CD4-positive, alpha-beta T cell treated with Interleukin-15 for 1 hour (primary cell): ENCODE results near the gene SURF6.

Experiments used
- DNase-seq: peaks from one replicate; pipeline ENCODE4 v3.0.0-alpha.2; 2020

Gene SURF6

DNA sequence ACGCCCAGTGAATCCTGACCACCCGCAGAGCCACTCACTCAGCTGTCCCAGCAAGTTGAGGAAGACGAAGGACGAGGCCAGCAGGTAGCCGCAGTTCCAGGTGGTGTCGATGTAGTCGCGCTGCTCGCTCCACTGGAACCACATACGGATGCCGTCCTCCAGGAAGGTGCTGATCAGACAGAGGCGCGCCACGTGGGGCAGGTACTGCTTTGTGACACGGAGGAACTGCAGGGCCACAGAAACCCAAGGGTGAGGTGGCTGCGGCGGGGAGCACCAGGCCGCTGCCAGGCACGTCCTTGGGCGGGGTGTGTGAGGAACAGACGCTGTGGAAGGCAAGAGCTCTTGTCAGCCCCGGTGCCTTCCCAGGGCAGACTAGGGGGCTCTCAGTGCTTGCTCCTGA lies 31.2 kb upstream of the SURF6 start:
- DNase-seq = no peak

DNA sequence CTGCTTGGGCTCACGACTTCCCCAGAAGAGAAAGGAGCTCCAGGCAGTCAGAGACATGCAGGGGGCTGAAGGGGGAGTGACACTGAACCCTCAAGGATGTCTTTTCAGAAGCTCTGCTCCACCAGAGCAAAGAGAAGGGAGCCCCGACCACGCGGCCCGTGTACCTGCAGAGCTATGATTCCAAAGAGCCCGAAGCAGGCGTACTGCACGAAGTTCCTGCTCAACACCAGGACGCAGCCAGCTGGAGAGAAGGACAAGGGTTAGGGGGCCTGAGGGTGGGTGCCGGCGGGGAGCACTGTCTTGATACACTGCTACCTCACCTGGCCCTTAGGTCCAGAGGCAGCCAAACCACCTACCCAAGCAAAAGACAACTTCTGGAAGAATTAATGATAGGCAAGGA lies 30.4 kb upstream of the SURF6 start:
- no peak for DNase-seq

DNA sequence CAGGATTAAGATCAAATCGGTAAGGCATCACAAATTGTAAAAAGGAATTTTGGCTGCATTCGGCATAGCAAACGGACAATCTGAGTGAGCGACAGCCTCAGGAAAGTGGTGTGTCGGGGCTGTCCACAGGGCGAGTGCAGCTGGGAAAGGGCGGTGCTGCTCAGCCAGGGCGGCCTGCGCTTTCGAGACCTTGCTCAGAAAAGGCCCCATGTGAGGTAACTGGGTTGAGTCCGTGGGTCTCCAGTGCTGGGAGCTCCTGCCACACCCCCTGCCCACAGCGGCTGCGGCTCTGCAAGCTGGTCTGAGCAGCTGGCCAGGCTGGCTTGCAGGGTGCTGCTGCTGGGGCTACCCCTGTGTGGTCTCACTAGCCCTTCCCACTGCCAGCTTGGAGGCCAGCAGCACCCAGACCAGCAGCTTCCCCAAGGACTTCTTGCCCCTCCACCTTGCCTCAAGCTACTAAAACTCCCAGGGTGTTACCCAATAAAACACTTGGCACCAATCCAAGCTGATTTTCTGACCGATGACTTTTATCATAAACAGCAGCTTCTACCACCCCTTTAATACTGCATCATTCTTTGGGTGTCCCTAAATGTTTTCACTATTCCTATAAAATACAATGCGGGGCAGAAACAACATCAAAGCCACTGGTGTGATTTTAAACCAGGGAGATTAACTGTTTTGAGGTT lies 26.5 kb upstream of the SURF6 start:
- DNase-seq = no peak

GRCh38 chr9:133361507-133362092 lies 25.6 kb upstream of the SURF6 start:
- DNase-seq = no peak

GRCh38 chr9:133360400-133361393 lies 24.7 kb upstream of the SURF6 start:
- DNase-seq = no peak

- no peak for DNase-seq
Measured at GRCh38 chr9:133359399-133360175, 23.6 kb upstream of the SURF6 start.

GRCh38 chr9:133357656-133358055 lies 21.7 kb upstream of the SURF6 start:
- DNase-seq = no peak

- DNase-seq = peak; percentile 88
Measured at GRCh38 chr9:133356391-133357091, 20.6 kb upstream of the SURF6 start, which contains the start of the genes SURF1 and SURF2. Gene SURF1 (minus strand): TSS chr9:133356487. CDS start chr9:133356453, 34 bp downstream. Gene SURF2 (plus strand): TSS chr9:133356550. CDS start chr9:133356593, 43 bp downstream.

DNA sequence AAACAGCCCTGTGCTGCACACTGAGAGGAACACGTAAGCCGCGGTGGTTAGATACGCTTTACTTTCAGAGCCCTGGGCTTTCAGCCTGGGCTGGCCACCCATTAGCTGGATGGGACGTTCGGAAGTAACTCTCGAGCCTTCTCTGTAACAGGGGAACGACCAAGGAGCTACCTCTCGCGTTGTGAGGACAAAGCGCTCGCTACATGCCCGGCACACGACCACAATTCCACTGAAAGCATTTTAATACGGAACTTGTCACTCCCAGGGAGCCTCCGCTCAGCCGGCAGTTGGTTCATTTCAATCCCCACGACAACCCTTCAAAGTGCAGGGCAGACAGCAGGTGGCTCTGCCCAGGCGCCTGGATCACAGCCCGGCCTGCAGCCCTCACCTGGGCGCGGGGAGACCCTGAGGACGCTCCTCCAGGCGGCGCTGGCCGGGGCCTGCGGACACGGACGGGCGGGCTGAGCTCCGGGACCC lies 19.9 kb upstream of the SURF6 start:
- DNase-seq = no peak

DNA sequence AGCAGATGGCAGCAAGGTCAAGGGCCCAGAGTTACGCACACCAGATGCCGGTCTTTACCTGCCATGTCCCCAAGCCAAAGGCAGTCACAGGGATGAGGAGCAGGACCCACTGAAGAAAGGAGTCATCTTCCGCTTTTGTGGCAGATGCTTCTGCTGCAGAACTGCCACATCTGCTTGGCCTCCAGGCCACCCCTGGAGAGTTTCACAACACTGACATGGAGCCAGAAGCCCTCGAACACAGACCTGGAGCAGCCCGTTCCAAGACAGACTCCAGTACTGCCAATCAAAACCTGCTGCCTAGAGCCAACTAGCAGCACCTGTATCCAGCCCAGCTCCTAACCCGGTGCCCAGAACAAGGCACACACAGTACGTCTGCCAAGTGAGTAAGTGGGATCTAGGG lies 18.8 kb upstream of the SURF6 start:
- DNase-seq = no peak

DNA sequence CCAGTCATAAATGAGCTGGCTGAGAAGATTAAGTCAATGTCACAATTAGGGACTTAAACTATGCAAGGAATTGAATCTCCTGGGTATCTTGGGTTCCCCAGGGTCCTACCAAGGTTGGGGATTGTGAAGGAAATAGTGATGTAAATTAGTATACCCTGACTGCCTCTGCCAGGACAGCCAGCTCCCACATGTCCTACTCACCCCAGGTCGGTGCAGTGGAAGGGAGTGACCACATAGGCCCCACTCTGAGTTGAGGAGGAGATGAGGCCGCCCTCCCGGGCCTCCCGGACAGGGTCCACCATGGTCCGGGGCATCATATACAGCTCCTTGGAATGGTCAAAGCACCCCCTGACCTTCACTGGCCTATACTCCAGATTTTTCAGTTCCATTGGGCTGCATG lies 17.6 kb upstream of the SURF6 start:
- DNase-seq = no peak

GRCh38 chr9:133352635-133353340 lies 16.8 kb upstream of the SURF6 start:
- DNase-seq = no peak

DNA sequence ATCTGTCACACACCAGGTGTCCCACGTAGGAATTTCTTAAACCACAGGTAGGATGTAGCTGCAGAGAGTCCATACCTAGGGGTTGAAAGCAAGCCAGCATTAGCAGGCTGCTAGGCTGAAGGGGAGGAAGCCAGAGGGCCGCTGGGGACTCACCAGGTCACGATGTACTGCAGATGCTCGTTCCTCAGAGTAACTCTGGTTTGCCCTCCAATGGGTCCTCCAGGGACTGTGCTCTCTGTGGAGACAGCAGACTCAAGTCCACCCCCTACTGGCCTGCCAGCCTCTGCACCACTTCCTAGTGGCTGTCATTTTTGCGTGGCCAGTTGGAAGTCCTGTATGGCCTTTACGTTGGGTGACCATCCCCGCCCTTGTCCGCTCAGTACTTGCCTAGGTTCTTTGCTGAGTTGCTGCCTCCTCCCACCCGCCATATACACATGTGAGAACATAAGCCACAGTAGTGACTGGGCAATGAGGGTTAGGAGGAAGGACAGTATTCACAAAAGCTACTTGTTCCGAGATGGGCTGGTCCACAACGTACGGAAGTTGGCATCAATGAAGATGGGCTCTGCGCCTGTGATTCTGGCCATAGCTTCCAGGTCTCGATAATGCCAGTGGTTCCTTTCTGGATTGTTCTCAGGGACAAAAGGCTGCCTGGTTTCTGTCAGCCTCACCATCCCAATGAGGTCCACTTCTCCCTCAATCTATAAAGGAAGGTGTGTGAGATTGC lies 16.1 kb upstream of the SURF6 start:
- DNase-seq = peak; percentile 41

GRCh38 chr9:133351526-133351907 lies 15.5 kb upstream of the SURF6 start:
- DNase-seq = no peak

DNA sequence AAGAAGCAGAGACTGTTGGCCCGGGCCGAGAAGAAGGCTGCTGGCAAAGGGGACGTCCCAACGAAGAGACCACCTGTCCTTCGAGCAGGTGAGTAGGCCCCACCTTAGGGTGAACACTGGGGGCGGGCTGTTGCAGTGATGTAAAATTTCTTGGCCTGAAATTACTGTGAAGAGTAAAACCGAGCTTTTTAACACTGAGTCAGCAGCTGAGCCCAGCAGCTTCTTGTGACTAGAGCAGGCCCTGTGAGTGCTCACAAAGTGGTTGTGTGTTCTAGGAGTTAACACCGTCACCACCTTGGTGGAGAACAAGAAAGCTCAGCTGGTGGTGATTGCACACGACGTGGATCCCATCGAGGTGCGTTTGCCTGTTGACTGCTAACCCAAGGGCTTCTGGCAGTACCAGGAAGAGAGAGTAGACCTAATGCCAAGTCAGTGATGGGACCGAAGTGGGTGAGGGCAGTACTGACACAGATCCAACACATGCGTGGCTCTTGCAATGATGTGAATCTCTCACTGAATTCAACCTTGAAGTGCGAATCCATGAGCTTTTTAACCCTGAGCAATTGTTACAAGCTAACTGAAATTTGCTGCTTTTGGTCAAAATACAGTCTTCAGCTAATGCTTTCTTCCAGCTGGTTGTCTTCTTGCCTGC lies 14.1 kb upstream of the SURF6 start:
- no peak for DNase-seq

- no peak for DNase-seq
Measured at GRCh38 chr9:133348718-133349573, 13.0 kb upstream of the SURF6 start.

GRCh38 chr9:133347985-133348717 lies 12.2 kb upstream of the SURF6 start, which contains the start of the genes MED22 and RPL7A:
Gene MED22 (minus strand): TSS chr9:133348131. CDS start chr9:133346662, 1,469 bp downstream.
Gene RPL7A (plus strand): TSS chr9:133348218. CDS start chr9:133348244, 26 bp downstream.
- peak; percentile 94 for DNase-seq

- peak; percentile 67 for DNase-seq
Measured at GRCh38 chr9:133347515-133347984, 11.6 kb upstream of the SURF6 start.
